Measurements from ENCODE around the gene SERPINE1. TPM values are rescaled to one million over a fixed set of nuclear protein-coding genes. Genes with fewer than 3 reads are reported as not detected.

SERPINE1 gene
- total and polyA plus RNA-seq, 2 of the 8 experiments (the other 6 are each of a cell fraction or from before 2014, with no cell fraction given), result 3.7 to 5.6 TPM

GRCh38 chr7:101171442-101171837 lies 44.5 kb downstream of the SERPINE1 start (continued):
- TF ChIP-seq CHD7 (IDR thresholded peaks at IDR 0.05; ENCODE audit: insufficient replicate concordance, low read length), result no peak
- peak; percentile 19 for TF ChIP-seq EZH2 (IDR thresholded peaks at IDR 0.05; ENCODE audit: low read depth, low read length, severe bottlenecking)
- TF ChIP-seq RXRA (IDR thresholded peaks at IDR 0.05; ENCODE audit: insufficient read depth, low read depth, low read length), result no peak
- no peak for TF ChIP-seq ASH2L (IDR thresholded peaks at IDR 0.05; ENCODE audit: low read length)

Data from H1 (cell line).